ENCODE results near the gene KLHDC8A. TPM values are rescaled to one million over a fixed set of nuclear protein-coding genes. Genes with fewer than 3 reads are reported as not detected.

The KLHDC8A gene
- total RNA-seq, 4 donors from 2014 or later = not detected

- TF ChIP-seq, protein P1, sequence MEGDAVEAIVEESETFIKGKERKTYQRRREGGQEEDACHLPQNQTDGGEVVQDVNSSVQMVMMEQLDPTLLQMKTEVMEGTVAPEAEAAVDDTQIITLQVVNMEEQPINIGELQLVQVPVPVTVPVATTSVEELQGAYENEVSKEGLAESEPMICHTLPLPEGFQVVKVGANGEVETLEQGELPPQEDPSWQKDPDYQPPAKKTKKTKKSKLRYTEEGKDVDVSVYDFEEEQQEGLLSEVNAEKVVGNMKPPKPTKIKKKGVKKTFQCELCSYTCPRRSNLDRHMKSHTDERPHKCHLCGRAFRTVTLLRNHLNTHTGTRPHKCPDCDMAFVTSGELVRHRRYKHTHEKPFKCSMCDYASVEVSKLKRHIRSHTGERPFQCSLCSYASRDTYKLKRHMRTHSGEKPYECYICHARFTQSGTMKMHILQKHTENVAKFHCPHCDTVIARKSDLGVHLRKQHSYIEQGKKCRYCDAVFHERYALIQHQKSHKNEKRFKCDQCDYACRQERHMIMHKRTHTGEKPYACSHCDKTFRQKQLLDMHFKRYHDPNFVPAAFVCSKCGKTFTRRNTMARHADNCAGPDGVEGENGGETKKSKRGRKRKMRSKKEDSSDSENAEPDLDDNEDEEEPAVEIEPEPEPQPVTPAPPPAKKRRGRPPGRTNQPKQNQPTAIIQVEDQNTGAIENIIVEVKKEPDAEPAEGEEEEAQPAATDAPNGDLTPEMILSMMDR (IDR thresholded peaks at IDR 0.05; ENCODE audit: low read depth) = no peak
These were observed 68.8 kb downstream of the KLHDC8A start for GRCh38 chr1:205287767-205288559.

- TF ChIP-seq, protein P1 (IDR thresholded peaks at IDR 0.05; ENCODE audit: low read depth) = no peak
These were observed 69.6 kb downstream of the KLHDC8A start for GRCh38 chr1:205287076-205287475.

- TF ChIP-seq, protein P1 (IDR thresholded peaks at IDR 0.05; ENCODE audit: low read depth) = no peak
These were observed 70.3 kb downstream of the KLHDC8A start for GRCh38 chr1:205286335-205286950.

Small RNA genes within 50 kb of the gene (small RNA-seq; reads per million reads assigned to genes)
- gene SNRPGP10 = not detected

Other genes with a start within 250 kb of the KLHDC8A start
- 10 to 100 TPM; 13.8 to 25.5 (median 14.6) TPM for gene RBBP5, start 234.9 kb downstream of the KLHDC8A start, total RNA-seq
- 10 to 100 TPM in 3 of 4 donors, 1 to 10 TPM in 1; 7.2 to 12.3 (median 11.0) TPM for gene DSTYK, start 145.2 kb downstream of the KLHDC8A start, total RNA-seq
- gene TMCC2, start 129.0 kb downstream of the KLHDC8A start, total RNA-seq = 1 to 10 TPM in 3 of 4 donors, under 1 TPM in 1; 0.33 to 2.1 (median 1.1) TPM
- 1 to 10 TPM in 3 of 4 donors, under 1 TPM in 1; 0.16 to 1.7 (median 1.3) TPM for gene NUAK2, start 35.2 kb downstream of the KLHDC8A start, total RNA-seq
- gene LEMD1, start 65.1 kb upstream of the KLHDC8A start, total RNA-seq = not detected
- gene BLACAT1, start 99.1 kb upstream of the KLHDC8A start, total RNA-seq = not detected
- gene CDK18, start 147.7 kb upstream of the KLHDC8A start, total RNA-seq = 1 to 10 TPM; 1.6 to 7.8 (median 2.4) TPM

Measured in subcutaneous adipose tissue (tissue), 4 donors.